Measurements from ENCODE around the gene VWA1. TPM values are rescaled to one million over a fixed set of nuclear protein-coding genes. Genes with fewer than 3 reads are reported as not detected.
A peak's percentile ranks its signal among the peaks of the same experiment; 100 is the strongest.

VWA1 gene
- total and polyA plus RNA-seq, 8 donors: 50.0 to 147 (median 72.5) TPM

- DNase-seq (peak in 1 of 4 donors; percentile 12), ATAC-seq (no peak)
- H3K4me3 ChIP-seq: no peak overlapping the region
- no peak for TF ChIP-seq CTCF (IDR thresholded peaks at IDR 0.05)
- no peaks in the 10 kb centered on the region for H3K9me3 ChIP-seq
- H3K36me3 ChIP-seq: peaks cover 9 to 91% of the 10 kb centered on the region in 2 donors
- peaks cover 10 to 46% of the 10 kb centered on the region in 2 donors for H3K4me1 ChIP-seq
- intact Hi-C loops (cut with DNase I): no loop called here
- H3K27me3 ChIP-seq: no peaks in the 10 kb centered on the region
- H3K27ac ChIP-seq: no peak overlapping the region
These were observed 41.4 kb upstream of the VWA1 start for GRCh38 chr1:1394116-1394515.

GRCh38 chr1:1395166-1395565 is 40.3 kb upstream of the VWA1 start:
- Histone ChIP-seq H3K4me3 (no peak overlapping the region), H3K27me3 (no peaks in the 10 kb centered on the region), H3K36me3 (peaks cover 9 to 80% of the 10 kb centered on the region in 2 donors), H3K4me1 (peaks cover 14 to 45% of the 10 kb centered on the region in 2 donors), H3K9me3 (no peaks in the 10 kb centered on the region), H3K27ac (no peak overlapping the region)
- TF ChIP-seq CTCF (IDR thresholded peaks at IDR 0.05): no peak
- DNase-seq: peak in 1 of 4 donors; percentile 35
- ATAC-seq: no peak
- intact Hi-C loops (cut with DNase I): no loop called here

- intact Hi-C loops (cut with DNase I): no loop called here
- Histone ChIP-seq H3K4me1 (peaks cover 16 to 49% of the 10 kb centered on the region in 2 donors), H3K27ac (peak overlapping the region in 1 of 2 donors; percentile 91), H3K36me3 (peaks cover 7 to 77% of the 10 kb centered on the region in 2 donors), H3K4me3 (peak overlapping the region; percentile 91 to 96), H3K9me3 (no peaks in the 10 kb centered on the region), H3K27me3 (no peaks in the 10 kb centered on the region)
- ATAC-seq: no peak
- DNase-seq: peak in 1 of 4 donors; percentile 66
- no peak for TF ChIP-seq CTCF (IDR thresholded peaks at IDR 0.05)
These were observed 37.5 kb upstream of the VWA1 start for GRCh38 chr1:1397839-1398523.

- intact Hi-C loops (cut with DNase I): no loop called here
- ATAC-seq: no peak
- peak overlapping the region; percentile 91 to 96 for H3K4me3 ChIP-seq
- DNase-seq: peak in 1 of 4 donors; percentile 83
- no peaks in the 10 kb centered on the region for H3K9me3 ChIP-seq
- no peak for TF ChIP-seq CTCF (IDR thresholded peaks at IDR 0.05)
- no peaks in the 10 kb centered on the region for H3K27me3 ChIP-seq
- H3K27ac ChIP-seq: peak overlapping the region; percentile 70 to 91
- H3K36me3 ChIP-seq: peaks cover 3 to 77% of the 10 kb centered on the region in 2 donors
- peaks cover 16 to 47% of the 10 kb centered on the region in 2 donors for H3K4me1 ChIP-seq
These were observed 36.8 kb upstream of the VWA1 start for GRCh38 chr1:1398677-1399186.

GRCh38 chr1:1399187-1399871 is 36.2 kb upstream of the VWA1 start, which contains the start of gene CCNL2:
CCNL2 (minus strand) TSS chr1:1399335; CDS start chr1:1399306, 29 bp downstream.
- H3K36me3 ChIP-seq: peaks cover under 1 to 77% of the 10 kb centered on the region in 2 donors
- peaks cover 16 to 49% of the 10 kb centered on the region in 2 donors for H3K4me1 ChIP-seq
- no peaks in the 10 kb centered on the region for H3K27me3 ChIP-seq
- intact Hi-C loops (cut with DNase I): no loop called here
- H3K27ac ChIP-seq: peak within 1 kb of the TSS; percentile 73 to 91
- DNase-seq: peak; percentile 99
- TF ChIP-seq CTCF (IDR thresholded peaks at IDR 0.05): peak; percentile 53 to 78
- no peaks in the 10 kb centered on the region for H3K9me3 ChIP-seq
- H3K4me3 ChIP-seq: peak within 1 kb of the TSS; percentile 91 to 96
- ATAC-seq: peak; percentile 99

Data from left lung (tissue), 10 donors.